Measurements from ENCODE around the gene NCKAP1.

NCKAP1 gene

GRCh38 chr2:183038341-183039300 is at the start of gene NCKAP1:
NCKAP1 (minus strand) TSS chr2:183038457; CDS start chr2:183038099, 358 bp downstream.
- peak; percentile 94 for TF ChIP-seq CTCF (IDR thresholded peaks at IDR 0.05; ENCODE audit: poor library complexity, severe bottlenecking)
- Histone ChIP-seq H3K36me3 (ENCODE audit: low read depth) (0 out of 2 replicates have a peak, but pooled peaks cover 3% of the 10 kb centered on the region), H3K4me1 (ENCODE audit: insufficient read depth, poor library complexity, severe bottlenecking) (peaks cover 21% of the 10 kb centered on the region), H3K9me3 (ENCODE audit: severe bottlenecking) (no peaks in the 10 kb centered on the region), H3K27me3 (ENCODE audit: insufficient read depth, poor library complexity, severe bottlenecking) (no peaks in the 10 kb centered on the region), H3K27ac (ENCODE audit: poor library complexity, severe bottlenecking) (peak within 1 kb of the TSS; percentile 91), H3K4me3 (ENCODE audit: severe bottlenecking) (peak within 1 kb of the TSS; percentile 92)
- peak; percentile 85 for ATAC-seq (ENCODE audit: low read depth)
- peak; percentile 85 for DNase-seq (ENCODE audit: low spot score)

DNA sequence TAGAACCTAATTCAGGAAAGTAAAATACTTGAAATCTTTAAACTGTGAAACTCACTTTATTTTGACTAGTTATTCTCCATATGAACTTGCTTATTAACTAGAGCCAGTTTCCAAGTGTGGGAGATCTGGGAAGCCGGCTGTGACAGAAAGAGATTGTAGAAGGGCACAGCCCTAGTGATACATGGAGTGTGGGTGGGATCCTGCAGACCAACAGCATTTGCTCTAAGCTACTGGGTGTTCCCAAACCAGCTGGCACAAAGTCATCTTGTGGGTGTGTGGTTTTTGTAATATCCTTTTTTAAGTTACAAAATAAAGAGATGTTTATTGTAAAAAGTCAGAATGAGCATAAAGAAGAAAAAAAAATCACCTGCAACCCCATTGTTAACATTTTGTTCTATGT is 43.7 kb upstream of the NCKAP1 start:
- Histone ChIP-seq H3K4me1 (ENCODE audit: insufficient read depth, poor library complexity, severe bottlenecking) (peaks cover 11% of the 10 kb centered on the region), H3K9me3 (ENCODE audit: severe bottlenecking) (no peaks in the 10 kb centered on the region), H3K27me3 (ENCODE audit: insufficient read depth, poor library complexity, severe bottlenecking) (no peaks in the 10 kb centered on the region), H3K27ac (ENCODE audit: poor library complexity, severe bottlenecking) (no peak overlapping the region), H3K36me3 (ENCODE audit: low read depth) (no peaks in the 10 kb centered on the region), H3K4me3 (ENCODE audit: severe bottlenecking) (no peak overlapping the region)
- TF ChIP-seq CTCF (IDR thresholded peaks at IDR 0.05; ENCODE audit: poor library complexity, severe bottlenecking), result no peak
- DNase-seq (ENCODE audit: low spot score) (no peak), ATAC-seq (ENCODE audit: low read depth) (no peak)

DNA sequence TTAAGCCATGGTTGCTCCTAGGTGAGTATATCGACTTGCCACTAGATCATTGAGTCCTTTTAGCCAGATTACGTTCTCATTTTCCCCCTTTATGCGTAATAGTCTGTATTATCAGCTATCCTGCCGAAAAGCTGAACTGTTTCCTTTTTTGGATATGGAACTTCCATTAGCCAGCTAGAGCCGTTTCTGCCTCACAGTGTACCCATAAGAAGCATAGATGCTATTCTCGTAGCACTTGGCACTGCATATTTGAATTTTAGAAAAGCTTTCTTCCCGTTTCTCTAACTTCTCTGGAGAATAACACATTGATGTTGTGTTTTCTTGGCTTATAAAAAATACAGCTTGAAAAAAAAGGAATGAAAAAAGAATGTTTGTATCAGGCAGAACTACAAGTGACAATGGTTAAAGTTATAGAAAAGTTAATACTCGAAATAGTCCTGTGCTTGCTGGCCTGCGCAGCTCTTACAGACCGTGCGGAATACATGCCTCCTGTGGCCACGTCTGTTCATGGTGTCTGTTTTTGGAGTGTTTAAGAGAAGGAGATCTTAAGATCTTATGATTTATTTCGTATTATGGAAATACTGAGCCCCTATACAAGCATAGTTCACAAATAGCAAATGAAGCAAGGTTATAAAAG is 41.0 kb upstream of the NCKAP1 start:
- Histone ChIP-seq H3K27me3 (ENCODE audit: insufficient read depth, poor library complexity, severe bottlenecking) (no peaks in the 10 kb centered on the region), H3K36me3 (ENCODE audit: low read depth) (no peaks in the 10 kb centered on the region), H3K9me3 (ENCODE audit: severe bottlenecking) (no peaks in the 10 kb centered on the region), H3K4me1 (ENCODE audit: insufficient read depth, poor library complexity, severe bottlenecking) (peaks cover 11% of the 10 kb centered on the region), H3K4me3 (ENCODE audit: severe bottlenecking) (peak overlapping the region; percentile 52), H3K27ac (ENCODE audit: poor library complexity, severe bottlenecking) (peak overlapping the region; percentile 62)
- ATAC-seq (ENCODE audit: low read depth) (peak; percentile 54), DNase-seq (ENCODE audit: low spot score) (no peak)
- TF ChIP-seq CTCF (IDR thresholded peaks at IDR 0.05; ENCODE audit: poor library complexity, severe bottlenecking), result no peak

GRCh38 chr2:183078464-183079138 is 40.3 kb upstream of the NCKAP1 start, which contains the start of gene DUSP19:
DUSP19 (plus strand) TSS chr2:183078747; CDS start chr2:183078934, 187 bp downstream.
- ATAC-seq (ENCODE audit: low read depth) (peak; percentile 97), DNase-seq (ENCODE audit: low spot score) (peak; percentile 85)
- Histone ChIP-seq H3K4me1 (ENCODE audit: insufficient read depth, poor library complexity, severe bottlenecking) (peaks cover 11% of the 10 kb centered on the region), H3K27ac (ENCODE audit: poor library complexity, severe bottlenecking) (peak within 1 kb of the TSS; percentile 62), H3K4me3 (ENCODE audit: severe bottlenecking) (peak within 1 kb of the TSS; percentile 52), H3K9me3 (ENCODE audit: severe bottlenecking) (no peaks in the 10 kb centered on the region), H3K36me3 (ENCODE audit: low read depth) (no peaks in the 10 kb centered on the region), H3K27me3 (ENCODE audit: insufficient read depth, poor library complexity, severe bottlenecking) (no peaks in the 10 kb centered on the region)
- no peak for TF ChIP-seq CTCF (IDR thresholded peaks at IDR 0.05; ENCODE audit: poor library complexity, severe bottlenecking)

Data from RWPE2 (cell line).